ENCODE measurements around the gene COL4A6.

Gene COL4A6

DNA sequence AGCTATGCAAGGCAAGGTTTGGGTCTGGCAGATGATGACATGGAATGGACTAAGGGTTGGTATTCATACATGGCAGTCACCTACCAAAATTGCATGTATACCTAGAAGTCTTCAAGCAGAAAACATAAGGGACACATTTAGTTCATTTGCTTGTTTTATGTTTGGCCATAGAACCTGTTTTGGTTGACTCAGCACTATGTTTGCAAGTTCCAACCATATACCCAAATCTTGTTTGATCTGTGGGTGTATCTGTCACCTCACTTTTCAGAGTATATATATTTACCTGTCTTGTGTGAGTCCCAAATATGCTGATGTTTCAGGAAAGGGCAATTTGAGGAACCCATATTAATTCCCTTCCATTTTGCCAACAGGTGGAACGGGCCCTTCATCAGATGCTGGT is 307.3 kb downstream of the COL4A6 start:
- Histone ChIP-seq H2AFZ (ENCODE audit: low read length) (no peak overlapping the region), H3K9me3 (ENCODE audit: low read length) (no peaks in the 10 kb centered on the region), H3K9me2 (ENCODE audit: low read depth, low read length) (no peaks in the 10 kb centered on the region), H3K36me3 (ENCODE audit: insufficient read depth, low read length) (0 out of 2 replicates have a peak, but pooled peaks cover 4% of the 10 kb centered on the region), H3K27me3 (ENCODE audit: insufficient read depth, low read length) (no peaks in the 10 kb centered on the region), H3F3A (ENCODE audit: insufficient read depth, low read length) (no peaks in the 10 kb centered on the region), H3K79me2 (ENCODE audit: insufficient read depth, low read length) (no peaks in the 10 kb centered on the region), H3K4me3 (ENCODE audit: low read depth, low read length, poor library complexity, severe bottlenecking) (no peak overlapping the region), H3K4me1 (ENCODE audit: insufficient read depth, low read length, severe bottlenecking) (no peaks in the 10 kb centered on the region), H4K20me1 (ENCODE audit: insufficient read depth, low read length) (no peaks in the 10 kb centered on the region), H3K9ac (ENCODE audit: low read length) (no peak overlapping the region), H3K27ac (ENCODE audit: low read depth, low read length, poor library complexity, severe bottlenecking) (no peak overlapping the region), H3K4me2 (ENCODE audit: low read length) (no peak overlapping the region)
- no peak for TF ChIP-seq EZH2 (IDR thresholded peaks at IDR 0.05; ENCODE audit: borderline replicate concordance, low read length)
- TF ChIP-seq, protein P1, sequence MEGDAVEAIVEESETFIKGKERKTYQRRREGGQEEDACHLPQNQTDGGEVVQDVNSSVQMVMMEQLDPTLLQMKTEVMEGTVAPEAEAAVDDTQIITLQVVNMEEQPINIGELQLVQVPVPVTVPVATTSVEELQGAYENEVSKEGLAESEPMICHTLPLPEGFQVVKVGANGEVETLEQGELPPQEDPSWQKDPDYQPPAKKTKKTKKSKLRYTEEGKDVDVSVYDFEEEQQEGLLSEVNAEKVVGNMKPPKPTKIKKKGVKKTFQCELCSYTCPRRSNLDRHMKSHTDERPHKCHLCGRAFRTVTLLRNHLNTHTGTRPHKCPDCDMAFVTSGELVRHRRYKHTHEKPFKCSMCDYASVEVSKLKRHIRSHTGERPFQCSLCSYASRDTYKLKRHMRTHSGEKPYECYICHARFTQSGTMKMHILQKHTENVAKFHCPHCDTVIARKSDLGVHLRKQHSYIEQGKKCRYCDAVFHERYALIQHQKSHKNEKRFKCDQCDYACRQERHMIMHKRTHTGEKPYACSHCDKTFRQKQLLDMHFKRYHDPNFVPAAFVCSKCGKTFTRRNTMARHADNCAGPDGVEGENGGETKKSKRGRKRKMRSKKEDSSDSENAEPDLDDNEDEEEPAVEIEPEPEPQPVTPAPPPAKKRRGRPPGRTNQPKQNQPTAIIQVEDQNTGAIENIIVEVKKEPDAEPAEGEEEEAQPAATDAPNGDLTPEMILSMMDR (IDR thresholded peaks at IDR 0.05; ENCODE audit: low read length) = no peak

DNA sequence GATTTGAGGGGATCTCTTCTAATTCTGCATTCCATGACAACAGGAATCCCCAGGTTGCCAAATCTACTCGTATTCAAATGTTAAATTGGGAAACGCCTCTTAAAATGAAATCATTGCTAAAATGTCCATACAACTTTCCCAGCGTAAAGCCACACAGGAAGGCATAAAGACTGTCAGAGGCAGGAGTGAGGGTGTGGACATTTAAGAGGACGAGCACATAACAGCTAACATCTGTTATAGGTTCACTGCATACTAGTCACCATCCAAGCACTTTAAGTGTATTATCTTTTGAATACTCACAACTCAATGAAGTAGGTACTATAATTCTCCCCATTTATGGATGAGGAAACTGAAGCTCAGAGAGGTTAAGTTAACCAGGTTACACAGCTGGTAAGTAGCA is 311.1 kb downstream of the COL4A6 start:
- Histone ChIP-seq H3K4me1 (ENCODE audit: insufficient read depth, low read length, severe bottlenecking) (no peaks in the 10 kb centered on the region), H2AFZ (ENCODE audit: low read length) (no peak overlapping the region), H3K27ac (ENCODE audit: low read depth, low read length, poor library complexity, severe bottlenecking) (no peak overlapping the region), H4K20me1 (ENCODE audit: insufficient read depth, low read length) (no peaks in the 10 kb centered on the region), H3K9ac (ENCODE audit: low read length) (no peak overlapping the region), H3K27me3 (ENCODE audit: insufficient read depth, low read length) (no peaks in the 10 kb centered on the region), H3K9me3 (ENCODE audit: low read length) (no peaks in the 10 kb centered on the region), H3K9me2 (ENCODE audit: low read depth, low read length) (no peaks in the 10 kb centered on the region), H3K36me3 (ENCODE audit: insufficient read depth, low read length) (0 out of 2 replicates have a peak, but pooled peaks cover 4% of the 10 kb centered on the region), H3K4me3 (ENCODE audit: low read depth, low read length, poor library complexity, severe bottlenecking) (no peak overlapping the region), H3F3A (ENCODE audit: insufficient read depth, low read length) (no peaks in the 10 kb centered on the region), H3K79me2 (ENCODE audit: insufficient read depth, low read length) (no peaks in the 10 kb centered on the region), H3K4me2 (ENCODE audit: low read length) (no peak overlapping the region)
- no peak for TF ChIP-seq EZH2 (IDR thresholded peaks at IDR 0.05; ENCODE audit: borderline replicate concordance, low read length)
- TF ChIP-seq, protein P1 (IDR thresholded peaks at IDR 0.05; ENCODE audit: low read length) = no peak

DNA sequence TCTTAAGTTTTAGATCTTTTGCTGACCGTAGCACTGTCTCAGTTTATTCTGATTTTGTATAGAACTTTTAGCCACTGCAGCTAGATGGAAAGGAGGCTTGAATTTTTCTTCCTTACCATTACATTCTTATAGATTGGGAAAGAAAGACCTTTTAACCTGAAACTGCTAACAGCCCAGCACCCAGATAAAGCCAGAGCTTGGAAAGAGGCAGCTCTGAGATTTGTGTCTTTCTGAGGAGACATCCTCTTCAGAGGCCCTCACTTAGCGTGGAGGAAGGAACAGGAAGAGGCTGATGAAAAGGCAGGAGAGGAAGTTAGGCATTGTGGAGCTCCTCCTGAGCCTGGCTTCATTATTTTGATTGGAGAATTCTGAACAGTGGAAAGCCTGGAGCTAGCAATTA is 311.6 kb downstream of the COL4A6 start:
- Histone ChIP-seq H2AFZ (ENCODE audit: low read length) (no peak overlapping the region), H3K36me3 (ENCODE audit: insufficient read depth, low read length) (0 out of 2 replicates have a peak, but pooled peaks cover 4% of the 10 kb centered on the region), H3K9me2 (ENCODE audit: low read depth, low read length) (no peaks in the 10 kb centered on the region), H3K4me3 (ENCODE audit: low read depth, low read length, poor library complexity, severe bottlenecking) (no peak overlapping the region), H3K4me1 (ENCODE audit: insufficient read depth, low read length, severe bottlenecking) (no peaks in the 10 kb centered on the region), H3K27ac (ENCODE audit: low read depth, low read length, poor library complexity, severe bottlenecking) (no peak overlapping the region), H3K9me3 (ENCODE audit: low read length) (no peaks in the 10 kb centered on the region), H3K27me3 (ENCODE audit: insufficient read depth, low read length) (no peaks in the 10 kb centered on the region), H3K9ac (ENCODE audit: low read length) (no peak overlapping the region), H3K79me2 (ENCODE audit: insufficient read depth, low read length) (no peaks in the 10 kb centered on the region), H3F3A (ENCODE audit: insufficient read depth, low read length) (no peaks in the 10 kb centered on the region), H3K4me2 (ENCODE audit: low read length) (no peak overlapping the region), H4K20me1 (ENCODE audit: insufficient read depth, low read length) (no peaks in the 10 kb centered on the region)
- TF ChIP-seq, protein P1 (IDR thresholded peaks at IDR 0.05; ENCODE audit: low read length) = no peak
- TF ChIP-seq EZH2 (IDR thresholded peaks at IDR 0.05; ENCODE audit: borderline replicate concordance, low read length) = no peak

Data from OCI-LY1 (cell line).